Osteoblast (primary cell): Measurements from ENCODE around the gene TMEM52. TPM values are rescaled to one million over a fixed set of nuclear protein-coding genes. Genes with fewer than 3 reads are reported as not detected.

Source experiments
- DNase-seq: peaks from one replicate; pipeline ENCODE4 v3.0.0; 2011; ENCODE audit warnings: low spot score, mixed read lengths; ENCODE audit not compliant: insufficient read length; ENCODE audit errors: missing footprints
- H2AFZ ChIP-seq: 2 replicates; pipeline ENCODE4 v1.6.0; 2011; ENCODE audit warnings: mild to moderate bottlenecking, low read length
- H3K27ac ChIP-seq: 2 replicates; pipeline ENCODE4 v1.5.1; 2011; ENCODE audit warnings: mild to moderate bottlenecking, low read depth, low read length, moderate library complexity
- H3K27me3 ChIP-seq: 2 replicates; pipeline ENCODE4 v1.6.0; 2012; ENCODE audit warnings: mild to moderate bottlenecking, control low read depth, inconsistent platforms, low read length, moderate library complexity; ENCODE audit not compliant: insufficient read depth
- H3K36me3 ChIP-seq: 2 replicates; pipeline ENCODE4 v1.5.1; 2011; ENCODE audit warnings: mild to moderate bottlenecking, low read length, control low read depth, moderate library complexity; ENCODE audit not compliant: insufficient read depth
- H3K4me1 ChIP-seq: 2 replicates; pipeline ENCODE4 v1.5.1; 2011; ENCODE audit warnings: mild to moderate bottlenecking, low read length, control low read depth, moderate library complexity; ENCODE audit not compliant: insufficient read depth
- H3K4me2 ChIP-seq: 2 replicates; pipeline ENCODE4 v1.6.0; 2011; ENCODE audit warnings: mild to moderate bottlenecking, low read length; ENCODE audit not compliant: insufficient read depth
- H3K4me3 ChIP-seq: fragments of 200-600 bp; sonication (generic); 3 replicates; pipeline ENCODE4 v1.5.1; 2012; ENCODE audit warnings: mild to moderate bottlenecking, low read length, inconsistent platforms; ENCODE audit not compliant: insufficient read depth
- H3K79me2 ChIP-seq: 2 replicates; pipeline ENCODE4 v1.6.0; 2012; ENCODE audit warnings: mild to moderate bottlenecking, low read length, control low read depth, inconsistent platforms; ENCODE audit not compliant: insufficient read depth
- H3K9me3 ChIP-seq: 2 replicates; pipeline ENCODE4 v1.5.1; 2011; ENCODE audit warnings: low read depth, low read length, control low read depth
- H4K20me1 ChIP-seq: 2 replicates; pipeline ENCODE4 v1.6.0; 2012; ENCODE audit warnings: mild to moderate bottlenecking, low read length, control low read depth; ENCODE audit not compliant: insufficient read depth
- total RNA-seq: library from RNA; depleted of rRNA; stranded (reverse); fragments of >200 nt; gene quantifications from 2 replicates; pipeline ENCODE4 v1.2.3, GENCODE V29; 2012
- TF ChIP-seq, protein P1 (sequence below): IDR thresholded peaks from 2 replicates; pipeline ENCODE4 v1.5.1; 2011; ENCODE audit warnings: mild to moderate bottlenecking, low read depth, low read length, moderate library complexity; ENCODE audit errors: extremely low read depth

The TMEM52 gene
- total RNA-seq, 1 donor, result not detected

DNA sequence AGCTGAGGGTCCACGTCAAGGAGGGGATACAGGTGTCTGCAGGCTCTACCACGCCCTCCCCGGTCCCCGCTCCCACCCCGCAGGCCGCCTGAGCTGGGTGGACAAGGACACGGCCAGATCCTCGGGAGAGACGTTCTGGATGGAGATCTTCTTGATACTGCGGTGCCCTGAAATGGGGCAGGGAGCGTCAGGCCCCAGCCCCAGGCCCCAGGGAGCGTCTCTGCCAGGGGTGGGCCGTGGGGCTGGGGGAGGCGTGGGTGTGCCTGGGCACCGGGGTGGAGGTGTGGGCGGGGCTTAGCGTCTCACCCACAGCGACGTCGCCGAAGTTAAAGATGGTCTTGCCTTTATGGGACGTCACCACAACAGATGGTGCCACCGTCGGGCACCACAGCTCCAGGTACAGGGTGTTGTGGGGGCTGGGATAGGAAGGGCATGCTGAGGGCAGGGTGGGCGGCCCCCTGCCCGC lies 7.3 kb upstream of the TMEM52 start:
- H3K4me1 ChIP-seq, result no peaks in the 10 kb centered on the region
- no peak overlapping the region for H3K4me2 ChIP-seq

DNA sequence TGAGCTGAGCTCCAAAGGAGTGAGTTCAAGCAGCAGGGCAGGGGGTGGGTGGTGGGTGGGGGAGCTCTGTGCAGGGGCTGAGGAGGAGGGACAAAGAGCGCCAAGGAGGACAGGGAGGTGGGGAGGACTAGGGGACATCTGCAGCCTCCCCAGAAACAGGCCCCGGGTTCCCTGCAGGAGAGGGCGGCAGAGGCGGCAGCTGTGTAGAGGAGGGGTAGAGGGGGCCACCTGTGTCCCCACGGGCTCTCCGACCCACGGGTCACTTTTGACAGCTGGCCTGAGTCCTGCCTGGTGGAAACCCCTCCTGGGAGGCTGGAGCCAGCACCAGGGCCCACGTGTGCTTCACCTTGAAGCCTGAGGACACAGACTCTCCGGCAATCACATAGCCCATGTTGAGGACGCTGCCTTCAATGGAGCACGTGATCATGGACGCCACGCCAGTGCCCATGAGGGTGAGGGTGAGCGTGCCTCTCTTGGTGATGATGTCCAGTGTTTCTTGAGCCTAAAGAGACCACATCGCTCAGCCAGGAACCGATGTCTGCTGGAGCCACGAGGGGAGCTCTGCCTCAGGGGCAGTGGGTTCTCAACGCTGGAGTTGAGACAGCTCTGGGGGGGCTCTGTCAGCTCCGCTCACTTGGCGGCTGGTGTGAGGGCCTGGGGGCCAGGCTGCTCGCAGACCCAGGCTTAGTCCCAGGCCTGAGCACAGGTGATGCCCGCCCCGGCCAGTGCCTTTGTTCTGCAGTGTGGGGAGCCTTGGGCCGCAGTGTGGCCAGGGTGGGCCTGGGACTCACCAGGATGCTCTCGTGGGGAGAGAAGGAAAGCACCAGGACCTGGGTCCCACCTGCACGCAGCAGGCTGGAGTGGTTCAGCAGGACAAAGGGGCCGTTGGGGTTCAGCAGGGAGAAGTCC lies 6.6 kb upstream of the TMEM52 start:
- Histone ChIP-seq H3K79me2 (no peaks in the 10 kb centered on the region), H3K36me3 (no peaks in the 10 kb centered on the region), H3K4me1 (no peaks in the 10 kb centered on the region), H2AFZ (no peak overlapping the region), H3K9me3 (no peaks in the 10 kb centered on the region), H3K27ac (no peak overlapping the region), H3K4me2 (no peak overlapping the region), H3K4me3 (no peak overlapping the region), H3K27me3 (no peaks in the 10 kb centered on the region), H4K20me1 (no peaks in the 10 kb centered on the region)
- DNase-seq, result peak; percentile 90
- TF ChIP-seq, protein P1, sequence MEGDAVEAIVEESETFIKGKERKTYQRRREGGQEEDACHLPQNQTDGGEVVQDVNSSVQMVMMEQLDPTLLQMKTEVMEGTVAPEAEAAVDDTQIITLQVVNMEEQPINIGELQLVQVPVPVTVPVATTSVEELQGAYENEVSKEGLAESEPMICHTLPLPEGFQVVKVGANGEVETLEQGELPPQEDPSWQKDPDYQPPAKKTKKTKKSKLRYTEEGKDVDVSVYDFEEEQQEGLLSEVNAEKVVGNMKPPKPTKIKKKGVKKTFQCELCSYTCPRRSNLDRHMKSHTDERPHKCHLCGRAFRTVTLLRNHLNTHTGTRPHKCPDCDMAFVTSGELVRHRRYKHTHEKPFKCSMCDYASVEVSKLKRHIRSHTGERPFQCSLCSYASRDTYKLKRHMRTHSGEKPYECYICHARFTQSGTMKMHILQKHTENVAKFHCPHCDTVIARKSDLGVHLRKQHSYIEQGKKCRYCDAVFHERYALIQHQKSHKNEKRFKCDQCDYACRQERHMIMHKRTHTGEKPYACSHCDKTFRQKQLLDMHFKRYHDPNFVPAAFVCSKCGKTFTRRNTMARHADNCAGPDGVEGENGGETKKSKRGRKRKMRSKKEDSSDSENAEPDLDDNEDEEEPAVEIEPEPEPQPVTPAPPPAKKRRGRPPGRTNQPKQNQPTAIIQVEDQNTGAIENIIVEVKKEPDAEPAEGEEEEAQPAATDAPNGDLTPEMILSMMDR, result no peak

More for the DNA sequence above, 7.3 kb upstream of the TMEM52 start:
- no peak for DNase-seq
- TF ChIP-seq, protein P1, result no peak
- Histone ChIP-seq H3K4me3 (no peak overlapping the region), H3K27me3 (no peaks in the 10 kb centered on the region), H4K20me1 (no peaks in the 10 kb centered on the region), H3K27ac (no peak overlapping the region), H2AFZ (no peak overlapping the region), H3K9me3 (no peaks in the 10 kb centered on the region), H3K36me3 (no peaks in the 10 kb centered on the region), H3K79me2 (no peaks in the 10 kb centered on the region)

DNA sequence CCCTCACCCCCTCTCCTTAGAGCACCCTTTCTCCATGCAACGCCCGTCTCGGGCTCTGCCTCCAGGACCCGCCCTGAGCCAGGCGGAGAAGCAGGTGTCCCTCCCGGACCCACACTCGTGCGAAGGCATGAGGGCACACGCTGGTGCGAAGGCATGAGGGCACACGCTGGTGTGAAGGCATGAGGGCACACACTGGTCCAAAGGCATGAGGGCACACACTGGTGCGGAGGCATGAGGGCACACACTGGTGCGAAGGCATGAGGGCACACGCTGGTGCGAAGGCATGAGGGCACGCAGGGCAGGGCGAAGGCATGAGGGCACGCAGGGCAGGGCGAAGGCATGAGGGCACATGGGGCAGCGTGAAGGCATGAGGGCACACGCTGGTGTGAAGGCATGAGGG lies 5.8 kb upstream of the TMEM52 start:
- H3K4me3 ChIP-seq, result no peak overlapping the region
- no peak overlapping the region for H2AFZ ChIP-seq
- H3K4me2 ChIP-seq, result no peak overlapping the region
- H3K79me2 ChIP-seq, result no peaks in the 10 kb centered on the region
- no peaks in the 10 kb centered on the region for H3K4me1 ChIP-seq
- H3K36me3 ChIP-seq, result no peaks in the 10 kb centered on the region
- H3K9me3 ChIP-seq, result no peaks in the 10 kb centered on the region
- DNase-seq, result no peak
- TF ChIP-seq, protein P1, result no peak
- H3K27me3 ChIP-seq, result no peaks in the 10 kb centered on the region
- no peak overlapping the region for H3K27ac ChIP-seq
- H4K20me1 ChIP-seq, result no peaks in the 10 kb centered on the region

DNA sequence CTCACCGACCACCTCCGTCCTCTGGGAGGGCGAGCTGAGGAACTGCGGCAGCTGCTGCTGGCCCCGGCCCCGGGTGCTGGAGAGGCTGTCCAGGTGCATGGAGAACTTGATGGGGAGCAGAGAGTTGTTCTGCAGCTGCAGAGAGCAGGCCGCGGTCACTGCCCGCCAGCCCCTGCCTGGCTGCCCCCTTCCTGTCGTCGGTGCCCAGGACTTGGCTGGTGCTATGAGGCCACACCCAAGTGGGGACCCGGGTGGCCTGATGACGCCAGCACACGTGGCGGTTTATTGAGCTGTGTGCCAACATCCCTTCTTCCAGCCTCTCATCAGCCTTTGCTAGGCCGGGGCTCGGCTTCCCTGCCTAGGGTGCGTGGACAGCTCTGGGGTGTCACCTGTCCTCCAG lies 5.3 kb upstream of the TMEM52 start:
- no peaks in the 10 kb centered on the region for H4K20me1 ChIP-seq
- H3K4me2 ChIP-seq, result no peak overlapping the region
- TF ChIP-seq, protein P1, result no peak
- H3K9me3 ChIP-seq, result no peaks in the 10 kb centered on the region
- no peak overlapping the region for H3K4me3 ChIP-seq
- no peaks in the 10 kb centered on the region for H3K36me3 ChIP-seq
- H3K27ac ChIP-seq, result no peak overlapping the region
- H3K4me1 ChIP-seq, result no peaks in the 10 kb centered on the region
- H2AFZ ChIP-seq, result no peak overlapping the region
- H3K79me2 ChIP-seq, result no peaks in the 10 kb centered on the region
- no peaks in the 10 kb centered on the region for H3K27me3 ChIP-seq
- peak; percentile 89 for DNase-seq
